Gastrocnemius medialis (tissue), 4 donors: ENCODE data around the gene ERI3. TPM values are rescaled to one million over a fixed set of nuclear protein-coding genes. Genes with fewer than 3 reads are reported as not detected.
A peak's percentile ranks its signal among the peaks of the same experiment; 100 is the strongest.

Source experiments
- ATAC-seq, 2 donors: fragments of 150-250 bp; one replicate each; pipeline ENCODE4 v1.9.1; 2016
- DNase-seq, 2 donors: peaks; one replicate each; pipeline ENCODE4 v3.0.0-alpha.2; 2019
- H3K27ac ChIP-seq, 4 donors: fragments of 200-600 bp; sonication (generic); 1 replicate in 1 of 4; 2 replicates in 3 of 4; pipeline ENCODE4 v1.5.1; 2016 to 2018; ENCODE audit warnings: mild to moderate bottlenecking in 2 of 4, moderate library complexity in 1 of 4
- H3K27me3 ChIP-seq, 3 donors: fragments of 200-600 bp; sonication (generic) in 2 of 3; 1 replicate in 1 of 3; 2 replicates in 2 of 3; pipeline versions ENCODE4 v1.5.1 to v1.6.0; 2016 to 2019; ENCODE audit warnings: mild to moderate bottlenecking in 1 of 3, moderate library complexity in 1 of 3
- H3K36me3 ChIP-seq, 2 donors: fragments of 200-600 bp; sonication (generic) in 1 of 2; one replicate each; pipeline ENCODE4 v1.5.1; 2017 to 2018
- H3K4me1 ChIP-seq, 2 donors: fragments of 200-600 bp; sonication (generic) in 1 of 2; one replicate each; pipeline ENCODE4 v1.5.1; 2016 to 2017; ENCODE audit warnings: mild to moderate bottlenecking in 2 of 2
- H3K4me3 ChIP-seq, 4 donors: fragments of 200-600 bp; sonication (generic) in 3 of 4; 1 replicate in 1 of 4; 2 replicates in 3 of 4; pipeline ENCODE4 v1.5.1; 2016 to 2019; ENCODE audit warnings: mild to moderate bottlenecking in 2 of 4
- H3K9me3 ChIP-seq, 3 donors: fragments of 200-600 bp; sonication (generic) in 2 of 3; 1 replicate in 1 of 3; 2 replicates in 2 of 3; pipeline ENCODE4 v1.5.1; 2016 to 2019
- POLR2A ChIP-seq, 2 donors: fragments of 450-650 bp; IDR thresholded peaks; one replicate each; pipeline ENCODE4 v1.6.1; 2017; ENCODE audit warnings: antibody characterized with exemption in 2 of 2, mild to moderate bottlenecking in 2 of 2, moderate library complexity in 2 of 2
- in situ Hi-C, 4 donors: fragments of 200-750 bp; cut with MboI; loops; one replicate each; pipeline versions ENCODE4 v1.15.0 to v1.8.0; 2017; ENCODE audit warnings: low sequenced_read_pairs in 4 of 4
- intact Hi-C: fragments of 100-400 bp; cut with DNase I; formaldehyde crosslinking; loops from one replicate; pipeline ENCODE4 v1.15.1; 2023; ENCODE audit warnings: low total_unique reads
- total RNA-seq, 4 donors: library from RNA; depleted of rRNA; stranded (reverse); fragments of >200 nt; gene quantifications; one replicate each; pipeline versions ENCODE4 v1.1.0 to v1.2.3, GENCODE V29; 2016
- TF ChIP-seq, protein P1 (sequence below), 5 experiments: fragments of 450-650 bp in 3 of 5; fragments of 200-600 bp in 2 of 5; sonication (generic) in 2 of 5; IDR thresholded peaks in 4 of 5; conservative IDR thresholded peaks in 1 of 5; 1 replicate in 4 of 5; 2 replicates in 1 of 5; pipeline ENCODE4 v1.5.1; 2016 to 2019; ENCODE audit warnings: antibody characterized with exemption in 5 of 5, mild to moderate bottlenecking in 3 of 5, moderate library complexity in 3 of 5

The ERI3 gene
- total RNA-seq, 4 donors from 2014 or later, result 53.8 to 101 (median 79.8) TPM

DNA sequence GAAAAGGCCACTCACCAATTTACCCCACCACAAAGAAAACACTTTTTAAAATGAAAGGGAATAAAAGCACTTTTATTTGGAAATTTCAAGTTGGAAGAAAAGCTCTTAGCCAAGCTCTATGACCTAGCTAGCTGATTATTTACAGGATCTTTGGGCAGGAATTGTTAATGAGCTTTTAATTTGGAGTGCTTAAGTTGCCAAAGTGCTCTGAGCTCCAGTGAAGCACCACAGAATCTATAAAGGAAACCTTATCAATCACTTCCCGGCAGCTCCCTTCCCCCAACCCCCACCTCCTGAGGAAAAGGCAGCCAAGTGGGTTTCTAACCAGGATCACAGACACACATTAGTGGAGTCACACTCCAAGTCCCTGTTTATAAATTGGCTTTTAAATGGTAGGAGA is 1.5 kb downstream of the ERI3 start:
- Histone ChIP-seq H3K36me3 (no peaks in the 10 kb centered on the region), H3K4me1 (peaks cover 20 to 27% of the 10 kb centered on the region in 2 donors), H3K27me3 (no peaks in the 10 kb centered on the region), H3K27ac (no peak overlapping the region), H3K9me3 (no peaks in the 10 kb centered on the region), H3K4me3 (peak overlapping the region in 1 of 4 donors; percentile 91)
- TF ChIP-seq, protein P1, sequence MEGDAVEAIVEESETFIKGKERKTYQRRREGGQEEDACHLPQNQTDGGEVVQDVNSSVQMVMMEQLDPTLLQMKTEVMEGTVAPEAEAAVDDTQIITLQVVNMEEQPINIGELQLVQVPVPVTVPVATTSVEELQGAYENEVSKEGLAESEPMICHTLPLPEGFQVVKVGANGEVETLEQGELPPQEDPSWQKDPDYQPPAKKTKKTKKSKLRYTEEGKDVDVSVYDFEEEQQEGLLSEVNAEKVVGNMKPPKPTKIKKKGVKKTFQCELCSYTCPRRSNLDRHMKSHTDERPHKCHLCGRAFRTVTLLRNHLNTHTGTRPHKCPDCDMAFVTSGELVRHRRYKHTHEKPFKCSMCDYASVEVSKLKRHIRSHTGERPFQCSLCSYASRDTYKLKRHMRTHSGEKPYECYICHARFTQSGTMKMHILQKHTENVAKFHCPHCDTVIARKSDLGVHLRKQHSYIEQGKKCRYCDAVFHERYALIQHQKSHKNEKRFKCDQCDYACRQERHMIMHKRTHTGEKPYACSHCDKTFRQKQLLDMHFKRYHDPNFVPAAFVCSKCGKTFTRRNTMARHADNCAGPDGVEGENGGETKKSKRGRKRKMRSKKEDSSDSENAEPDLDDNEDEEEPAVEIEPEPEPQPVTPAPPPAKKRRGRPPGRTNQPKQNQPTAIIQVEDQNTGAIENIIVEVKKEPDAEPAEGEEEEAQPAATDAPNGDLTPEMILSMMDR (IDR thresholded peaks at IDR 0.05 in 4 of 5, conservative IDR thresholded peaks at IDR 0.05 in 1 of 5), result no peak
- TF ChIP-seq POLR2A (IDR thresholded peaks at IDR 0.05), result no peak
- DNase-seq (no peak), ATAC-seq (no peak)
- intact Hi-C loops, result loop anchor here (10.0 kb wide), 1 partner anchor 379 kb away; the partner anchor contains the start of genes ATP6V0B, B4GALT2 and DPH2
- in situ Hi-C loops, result no loop called here

DNA sequence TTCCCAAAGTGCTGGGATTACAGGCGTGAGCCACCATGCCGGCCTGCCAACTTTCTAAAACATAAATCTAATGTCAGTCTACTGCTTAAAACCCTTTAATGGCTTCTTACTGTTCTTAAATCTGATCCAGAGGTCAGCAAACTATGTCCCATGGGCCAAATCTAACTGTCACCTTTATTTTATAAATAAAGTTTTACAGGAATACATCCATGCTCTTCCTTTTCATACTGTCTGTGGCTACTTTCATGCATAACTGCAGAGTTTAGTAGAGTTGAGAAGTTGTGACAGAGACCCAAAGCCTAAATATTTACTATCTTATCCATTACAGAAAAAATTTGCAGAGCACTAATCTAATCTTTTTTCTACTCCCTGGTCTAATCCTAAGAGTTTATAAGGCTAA is 3.8 kb downstream of the ERI3 start:
- TF ChIP-seq POLR2A (IDR thresholded peaks at IDR 0.05), result no peak
- TF ChIP-seq, protein P1 (IDR thresholded peaks at IDR 0.05 in 4 of 5, conservative IDR thresholded peaks at IDR 0.05 in 1 of 5), result no peak
- in situ Hi-C loops (no loop called here), intact Hi-C loops (loop anchor here (10.0 kb wide), 1 partner anchor 376 kb away; the partner anchor contains the start of genes ATP6V0B, B4GALT2 and DPH2)
- no peak overlapping the region for H3K4me3 ChIP-seq
- H3K36me3 ChIP-seq, result no peaks in the 10 kb centered on the region
- H3K27ac ChIP-seq, result no peak overlapping the region
- ATAC-seq, result no peak
- peaks cover 33 to 34% of the 10 kb centered on the region in 2 donors for H3K4me1 ChIP-seq
- no peaks in the 10 kb centered on the region for H3K27me3 ChIP-seq
- DNase-seq, result no peak
- no peaks in the 10 kb centered on the region for H3K9me3 ChIP-seq

DNA sequence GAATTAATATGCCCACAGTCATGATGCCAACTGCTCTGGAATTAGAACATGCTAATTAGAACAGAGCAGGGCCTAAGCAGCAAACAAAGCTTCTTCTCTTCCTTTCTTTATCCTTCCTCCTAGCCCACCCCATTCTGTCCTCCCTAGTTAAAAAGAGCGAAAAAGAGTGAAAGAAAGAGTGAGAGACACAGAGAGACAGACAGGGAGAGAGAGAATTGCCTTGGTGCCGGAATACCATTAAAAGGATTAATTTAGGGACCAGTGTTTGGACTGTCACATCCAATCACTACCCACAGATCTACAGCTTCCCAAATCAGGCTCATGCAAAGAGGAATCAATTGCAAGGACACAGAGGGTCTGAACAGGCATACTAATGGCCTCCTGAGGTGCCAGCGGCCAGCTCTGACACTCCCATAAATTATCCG is 7.0 kb downstream of the ERI3 start:
- Histone ChIP-seq H3K4me1 (peaks cover 21 to 22% of the 10 kb centered on the region in 2 donors), H3K36me3 (no peaks in the 10 kb centered on the region), H3K4me3 (no peak overlapping the region), H3K9me3 (no peaks in the 10 kb centered on the region), H3K27me3 (no peaks in the 10 kb centered on the region), H3K27ac (no peak overlapping the region)
- intact Hi-C loops (no loop called here), in situ Hi-C loops (no loop called here)
- no peak for DNase-seq
- TF ChIP-seq POLR2A (IDR thresholded peaks at IDR 0.05), result no peak
- TF ChIP-seq, protein P1 (IDR thresholded peaks at IDR 0.05 in 4 of 5, conservative IDR thresholded peaks at IDR 0.05 in 1 of 5), result no peak
- ATAC-seq, result no peak

DNA sequence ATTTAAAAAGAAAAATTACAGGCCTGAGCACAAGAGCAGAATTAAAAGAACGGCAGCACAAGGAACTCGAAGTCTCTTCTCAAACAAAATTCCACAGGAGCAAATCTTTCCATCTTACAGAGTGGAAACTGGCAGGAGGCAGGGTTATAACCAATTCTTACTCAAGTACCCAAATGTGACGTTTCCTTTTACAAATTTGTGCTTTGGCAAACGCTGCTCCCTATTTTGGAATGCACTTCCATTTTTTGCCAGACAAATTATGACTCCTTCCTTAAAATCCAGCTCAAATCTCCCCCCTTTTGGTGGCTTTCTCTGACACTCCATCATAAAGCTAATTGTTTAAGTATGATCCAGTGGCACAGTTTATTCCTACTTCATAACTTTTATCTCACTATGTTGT is 7.8 kb downstream of the ERI3 start:
- no peak for DNase-seq
- in situ Hi-C loops, result no loop called here
- no peak for TF ChIP-seq POLR2A (IDR thresholded peaks at IDR 0.05)
- TF ChIP-seq, protein P1 (IDR thresholded peaks at IDR 0.05 in 4 of 5, conservative IDR thresholded peaks at IDR 0.05 in 1 of 5), result no peak
- Histone ChIP-seq H3K4me3 (no peak overlapping the region), H3K9me3 (no peaks in the 10 kb centered on the region), H3K4me1 (peaks cover 16 to 22% of the 10 kb centered on the region in 2 donors), H3K27me3 (no peaks in the 10 kb centered on the region), H3K36me3 (no peaks in the 10 kb centered on the region), H3K27ac (no peak overlapping the region)
- ATAC-seq, result no peak
- intact Hi-C loops, result no loop called here

DNA sequence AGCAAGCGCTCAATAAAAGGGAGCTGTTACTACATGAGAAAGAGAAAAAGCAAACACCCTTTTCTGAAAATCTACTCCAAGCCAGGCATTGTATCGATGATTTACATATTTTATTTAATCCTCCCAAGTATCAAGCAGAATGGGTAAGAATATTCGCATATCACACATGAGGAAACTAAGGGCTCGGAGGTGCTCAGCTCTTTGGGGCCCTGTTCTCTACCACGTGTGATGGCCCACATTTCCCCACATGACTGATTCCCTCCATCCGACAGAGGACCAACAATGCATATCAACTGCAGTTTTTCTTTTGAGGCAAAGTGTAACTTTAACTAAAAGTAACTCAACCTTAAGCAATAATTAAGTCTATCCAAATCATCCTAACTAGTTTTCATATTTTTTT is 8.2 kb downstream of the ERI3 start:
- no peak for DNase-seq
- TF ChIP-seq, protein P1 (IDR thresholded peaks at IDR 0.05 in 4 of 5, conservative IDR thresholded peaks at IDR 0.05 in 1 of 5), result no peak
- TF ChIP-seq POLR2A (IDR thresholded peaks at IDR 0.05), result no peak
- H3K4me3 ChIP-seq, result no peak overlapping the region
- H3K27ac ChIP-seq, result no peak overlapping the region
- no peak for ATAC-seq
- peaks cover 12 to 22% of the 10 kb centered on the region in 2 donors for H3K4me1 ChIP-seq
- no peaks in the 10 kb centered on the region for H3K36me3 ChIP-seq
- no peaks in the 10 kb centered on the region for H3K27me3 ChIP-seq
- no peaks in the 10 kb centered on the region for H3K9me3 ChIP-seq
- in situ Hi-C loops, result no loop called here
- intact Hi-C loops, result no loop called here
